Breast epithelium (tissue), 3 donors: ENCODE data around the gene STXBP4.

Source experiments
- CTCF ChIP-seq, 3 donors: fragments of 450-650 bp; IDR thresholded peaks; one replicate each; pipeline ENCODE4 v1.5.1; 2016 to 2017; ENCODE audit warnings: antibody characterized with exemption in 3 of 3, mild to moderate bottlenecking in 3 of 3, moderate library complexity in 3 of 3
- POLR2A ChIP-seq: fragments of 450-650 bp; IDR thresholded peaks from one replicate; pipeline ENCODE4 v1.6.1; 2016; ENCODE audit warnings: antibody characterized with exemption, mild to moderate bottlenecking, moderate library complexity
- POLR2AphosphoS5 ChIP-seq, 3 donors: sonication (generic); formaldehyde crosslinking; IDR thresholded peaks; one replicate each; pipeline ENCODE4 v1.6.1; 2017; ENCODE audit warnings: antibody characterized with exemption in 3 of 3

GRCh38 chr17:54992797-54993639 is 24.5 kb downstream of the STXBP4 start:
- TF ChIP-seq POLR2A (no peak), CTCF (IDR thresholded peaks at IDR 0.05) (peak in 2 of 3 donors; percentile 63 to 65), POLR2AphosphoS5 (IDR thresholded peaks at IDR 0.05) (no peak)
